Vagina (tissue), 2 donors: ENCODE data around the gene SPTLC3.

Experiments used
- CTCF ChIP-seq, 3 experiments: fragments of 450-650 bp in 2 of 3; fragments of 200-600 bp in 1 of 3; sonication (generic) in 1 of 3; IDR thresholded peaks; one replicate each; pipeline ENCODE4 v1.5.1; 2017 to 2019; ENCODE audit warnings: antibody characterized with exemption in 3 of 3, mild to moderate bottlenecking in 2 of 3, moderate library complexity in 2 of 3
- POLR2A ChIP-seq, 2 donors: fragments of 450-650 bp; IDR thresholded peaks; one replicate each; pipeline ENCODE4 v1.6.1; 2017; ENCODE audit warnings: antibody characterized with exemption in 2 of 2, mild to moderate bottlenecking in 2 of 2, moderate library complexity in 2 of 2
- POLR2AphosphoS5 ChIP-seq, 2 donors: sonication (generic); formaldehyde crosslinking; IDR thresholded peaks; one replicate each; pipeline ENCODE4 v1.9.0; 2017; ENCODE audit warnings: antibody characterized with exemption in 2 of 2, mild to moderate bottlenecking in 2 of 2, low read depth in 1 of 2; ENCODE audit not compliant: insufficient read depth in 1 of 2

GRCh38 chr20:13166011-13166410 lies 157.2 kb downstream of the SPTLC3 start:
- TF ChIP-seq CTCF (IDR thresholded peaks at IDR 0.05) (no peak), POLR2AphosphoS5 (IDR thresholded peaks at IDR 0.05; ENCODE audit: insufficient read depth in 1 of 2, low read depth in 1 of 2) (no peak), POLR2A (IDR thresholded peaks at IDR 0.05) (no peak)
